Fibroblast of lung (primary cell): ENCODE measurements around the gene SERPIND1. TPM values are rescaled to one million over a fixed set of nuclear protein-coding genes. Genes with fewer than 3 reads are reported as not detected.

ENCODE experiments used
- DNase-seq, 2 donors: peaks; one replicate each; pipeline versions ENCODE4 v3.0.0 to v3.0.0-alpha.2; 2010; ENCODE audit warnings: low read depth in 2 of 2
- H2AFZ ChIP-seq: 2 replicates; pipeline ENCODE4 v1.5.1; 2012; ENCODE audit warnings: low read length, control low read depth, inconsistent platforms
- H3K27ac ChIP-seq: 2 replicates; pipeline ENCODE4 v1.5.1; 2011; ENCODE audit warnings: low read length, control low read depth; ENCODE audit not compliant: insufficient read depth
- H3K27me3 ChIP-seq: 2 replicates; pipeline ENCODE4 v1.5.1; 2011; ENCODE audit warnings: mild to moderate bottlenecking, low read length; ENCODE audit not compliant: control insufficient read depth, insufficient read depth
- H3K36me3 ChIP-seq: 2 replicates; pipeline ENCODE4 v1.5.1; 2011; ENCODE audit warnings: low read length; ENCODE audit not compliant: control insufficient read depth, insufficient read depth
- H3K4me1 ChIP-seq: 2 replicates; pipeline ENCODE4 v1.5.1; 2011; ENCODE audit warnings: low read length; ENCODE audit not compliant: control insufficient read depth, insufficient read depth; ENCODE audit errors: extremely low read depth
- H3K4me2 ChIP-seq: 2 replicates; pipeline ENCODE4 v1.5.1; 2011; ENCODE audit warnings: low read length, control low read depth; ENCODE audit not compliant: insufficient read depth; ENCODE audit errors: extremely low read depth
- H3K4me3 ChIP-seq, 4 experiments: fragments of 200-600 bp in 1 of 4; sonication (generic) in 1 of 4; replicated peaks in 1 of 4; 2 replicates each; pipeline ENCODE4 v1.5.1; 2011 to 2016; ENCODE audit warnings: low read length in 4 of 4, low read depth in 3 of 4, mild to moderate bottlenecking in 3 of 4, control low read depth in 2 of 4, inconsistent platforms in 1 of 4, mixed read lengths in 1 of 4; ENCODE audit not compliant: insufficient read depth in 1 of 4; ENCODE audit errors: control extremely low read depth in 1 of 4
- H3K79me2 ChIP-seq: 2 replicates; pipeline ENCODE4 v1.5.1; 2012; ENCODE audit warnings: mild to moderate bottlenecking, low read length, inconsistent platforms; ENCODE audit not compliant: control insufficient read depth, insufficient read depth
- H3K9ac ChIP-seq: 2 replicates; pipeline ENCODE4 v1.5.1; 2011; ENCODE audit warnings: mild to moderate bottlenecking, low read length, control low read depth; ENCODE audit not compliant: insufficient read depth
- H3K9me3 ChIP-seq: 2 replicates; pipeline ENCODE4 v1.5.1; 2012; ENCODE audit warnings: low read depth, low read length; ENCODE audit not compliant: control insufficient read depth, insufficient read depth
- H4K20me1 ChIP-seq: 2 replicates; pipeline ENCODE4 v1.5.1; 2011; ENCODE audit warnings: low read length; ENCODE audit not compliant: control insufficient read depth, insufficient read depth; ENCODE audit errors: extremely low read depth
- CTCF ChIP-seq, 2 donors: IDR thresholded peaks in 1 of 2; conservative IDR thresholded peaks in 1 of 2; 1 replicate in 1 of 2; 2 replicates in 1 of 2; pipeline ENCODE4 v1.5.1; 2011 to 2012; ENCODE audit warnings: low read length in 2 of 2, control low read depth in 1 of 2, inconsistent platforms in 1 of 2, low read depth in 1 of 2, mild to moderate bottlenecking in 1 of 2
- EZH2 ChIP-seq: IDR thresholded peaks from 2 replicates; pipeline ENCODE4 v1.5.1; 2012; ENCODE audit warnings: low read length, control low read depth, mild to moderate bottlenecking; ENCODE audit errors: missing control alignments
- polyA plus RNA-seq, 2 donors: library from polyadenylated mRNA; depleted of rRNA in 1 of 2; stranded (reverse) in 1 of 2; unstranded in 1 of 2; fragments of >200 nt; gene quantifications; 2 replicates each; pipeline ENCODE4 v1.2.1, GENCODE V29; 2011 to 2012; ENCODE audit warnings: missing spikeins in 1 of 2
- total RNA-seq: library from RNA; depleted of rRNA; stranded (reverse); fragments of >200 nt; gene quantifications from 2 replicates; pipeline ENCODE4 v1.2.1, GENCODE V29; 2014

SERPIND1 gene
- total and polyA plus RNA-seq, 2 donors (not counting 1 experiment from before 2014, with no cell fraction given) = 0.03 TPM; not detected in 1

- Histone ChIP-seq H3K4me2 (no peak overlapping the region), H3K27me3 (no peaks in the 10 kb centered on the region), H3K4me3 (no peak overlapping the region), H3K9ac (no peak overlapping the region), H3K79me2 (no peaks in the 10 kb centered on the region), H2AFZ (no peak overlapping the region), H3K36me3 (peaks cover 8% of the 10 kb centered on the region), H4K20me1 (no peaks in the 10 kb centered on the region), H3K4me1 (no peaks in the 10 kb centered on the region), H3K9me3 (no peaks in the 10 kb centered on the region), H3K27ac (no peak overlapping the region)
- TF ChIP-seq EZH2 (no peak), CTCF (conservative IDR thresholded peaks at IDR 0.05 in 1 of 2, IDR thresholded peaks at IDR 0.05 in 1 of 2; ENCODE audit: low read depth in 1 of 2, low read length in 2 of 2) (no peak)
- peak in 1 of 2 donors; percentile 65 for DNase-seq
These were observed 12.4 kb upstream of the SERPIND1 start for GRCh38 chr22:20761536-20761935.

GRCh38 chr22:20762233-20762796 lies 11.6 kb upstream of the SERPIND1 start:
- no peak for DNase-seq
- H2AFZ ChIP-seq = no peak overlapping the region
- H3K9ac ChIP-seq = no peak overlapping the region
- H3K79me2 ChIP-seq = no peaks in the 10 kb centered on the region
- H3K4me1 ChIP-seq = no peaks in the 10 kb centered on the region
- no peaks in the 10 kb centered on the region for H3K9me3 ChIP-seq
- TF ChIP-seq CTCF (conservative IDR thresholded peaks at IDR 0.05 in 1 of 2, IDR thresholded peaks at IDR 0.05 in 1 of 2; ENCODE audit: low read depth in 1 of 2, low read length in 2 of 2) (no peak), EZH2 (no peak)
- no peaks in the 10 kb centered on the region for H4K20me1 ChIP-seq
- no peak overlapping the region for H3K27ac ChIP-seq
- H3K4me3 ChIP-seq = no peak overlapping the region
- no peak overlapping the region for H3K4me2 ChIP-seq
- H3K36me3 ChIP-seq = peaks cover 8% of the 10 kb centered on the region
- no peaks in the 10 kb centered on the region for H3K27me3 ChIP-seq

GRCh38 chr22:20763630-20764470 lies 10.1 kb upstream of the SERPIND1 start:
- H4K20me1 ChIP-seq = no peaks in the 10 kb centered on the region
- H3K4me2 ChIP-seq = no peak overlapping the region
- H3K9ac ChIP-seq = no peak overlapping the region
- peaks cover 8% of the 10 kb centered on the region for H3K36me3 ChIP-seq
- H2AFZ ChIP-seq = no peak overlapping the region
- TF ChIP-seq EZH2 = no peak
- no peak for TF ChIP-seq CTCF (conservative IDR thresholded peaks at IDR 0.05 in 1 of 2, IDR thresholded peaks at IDR 0.05 in 1 of 2; ENCODE audit: low read depth in 1 of 2, low read length in 2 of 2)
- no peaks in the 10 kb centered on the region for H3K27me3 ChIP-seq
- H3K79me2 ChIP-seq = no peaks in the 10 kb centered on the region
- no peaks in the 10 kb centered on the region for H3K4me1 ChIP-seq
- H3K4me3 ChIP-seq = no peak overlapping the region
- no peak for DNase-seq
- H3K27ac ChIP-seq = no peak overlapping the region
- H3K9me3 ChIP-seq = no peaks in the 10 kb centered on the region
